Thoracic aorta (tissue), 2 donors: ENCODE results near the gene NLGN2. TPM values are rescaled to one million over a fixed set of nuclear protein-coding genes. Genes with fewer than 3 reads are reported as not detected.

Experiments
- ATAC-seq: fragments of 150-250 bp; one replicate; pipeline ENCODE4 v1.8.0; 2017; ENCODE audit warnings: low read depth; ENCODE audit not compliant: insufficient number of reproducible peaks, low FRiP score
- DNase-seq: peaks from one replicate; pipeline ENCODE4 v3.0.0-alpha.2; 2020; ENCODE audit warnings: low spot score
- H3K27ac ChIP-seq, 2 donors: fragments of 200-600 bp; sonication (generic); 1 replicate in 1 of 2; 2 replicates in 1 of 2; pipeline ENCODE4 v1.5.1; 2016; ENCODE audit warnings: mild to moderate bottlenecking in 2 of 2, moderate library complexity in 2 of 2
- H3K27me3 ChIP-seq: fragments of 200-600 bp; sonication (generic); replicated peaks from 2 replicates; pipeline ENCODE4 v1.6.0; 2016; ENCODE audit warnings: mild to moderate bottlenecking; ENCODE audit not compliant: insufficient read depth
- H3K36me3 ChIP-seq: fragments of 200-600 bp; sonication (generic); one replicate; pipeline ENCODE4 v1.5.1; 2016
- H3K4me1 ChIP-seq, 2 donors: fragments of 200-600 bp; sonication (generic); 1 replicate in 1 of 2; 2 replicates in 1 of 2; pipeline versions ENCODE4 v1.5.1 to v1.6.0; 2016; ENCODE audit warnings: low read depth in 2 of 2, mild to moderate bottlenecking in 1 of 2; ENCODE audit not compliant: control insufficient read depth in 1 of 2
- H3K4me3 ChIP-seq: fragments of 200-600 bp; sonication (generic); 2 replicates; pipeline ENCODE4 v1.5.1; 2016; ENCODE audit warnings: mild to moderate bottlenecking
- H3K9me3 ChIP-seq: fragments of 200-600 bp; sonication (generic); 2 replicates; pipeline ENCODE4 v1.5.1; 2016
- CTCF ChIP-seq: fragments of 200-600 bp; sonication (generic); IDR thresholded peaks from one replicate; pipeline ENCODE4 v1.5.1; 2019; ENCODE audit warnings: antibody characterized with exemption
- total RNA-seq, 2 donors: library from RNA; depleted of rRNA; stranded (reverse); fragments of >200 nt; gene quantifications; one replicate each; pipeline versions ENCODE4 v1.1.0 to v1.2.3, GENCODE V29; 2016

The NLGN2 gene
- total RNA-seq, 2 donors from 2014 or later: 9.2 to 20.8 TPM

- ATAC-seq: no peak
- Histone ChIP-seq H3K27me3 (no peaks in the 10 kb centered on the region), H3K9me3 (no peaks in the 10 kb centered on the region), H3K27ac (no peak overlapping the region), H3K4me1 (no peaks in the 10 kb centered on the region), H3K36me3 (no peaks in the 10 kb centered on the region), H3K4me3 (no peak overlapping the region)
- no peak for DNase-seq
- TF ChIP-seq CTCF: no peak
Measured at GRCh38 chr17:7426896-7427489, 19.3 kb downstream of the NLGN2 start.

GRCh38 chr17:7427549-7427948 lies 19.9 kb downstream of the NLGN2 start:
- no peak overlapping the region for H3K4me3 ChIP-seq
- no peak for ATAC-seq
- no peak for DNase-seq
- H3K9me3 ChIP-seq: no peaks in the 10 kb centered on the region
- no peaks in the 10 kb centered on the region for H3K27me3 ChIP-seq
- no peaks in the 10 kb centered on the region for H3K4me1 ChIP-seq
- no peak for TF ChIP-seq CTCF
- H3K36me3 ChIP-seq: no peaks in the 10 kb centered on the region
- no peak overlapping the region for H3K27ac ChIP-seq

- Histone ChIP-seq H3K27ac (no peak within 1 kb of the TSS), H3K4me1 (no peaks in the 10 kb centered on the region), H3K9me3 (no peaks in the 10 kb centered on the region), H3K4me3 (no peak within 1 kb of the TSS), H3K27me3 (no peaks in the 10 kb centered on the region), H3K36me3 (no peaks in the 10 kb centered on the region)
- TF ChIP-seq CTCF: no peak
- DNase-seq: no peak
- ATAC-seq: no peak
Measured at GRCh38 chr17:7428557-7428956, 20.9 kb downstream of the NLGN2 start, which contains the start of gene SPEM3. SPEM3 (plus strand) TSS chr17:7428857; CDS start chr17:7428903, 46 bp downstream.

- Histone ChIP-seq H3K27ac (no peak overlapping the region), H3K27me3 (no peaks in the 10 kb centered on the region), H3K9me3 (no peaks in the 10 kb centered on the region), H3K4me1 (no peaks in the 10 kb centered on the region), H3K36me3 (no peaks in the 10 kb centered on the region), H3K4me3 (no peak overlapping the region)
- DNase-seq (no peak), ATAC-seq (no peak)
- no peak for TF ChIP-seq CTCF
Measured at GRCh38 chr17:7429722-7430121, 22.1 kb downstream of the NLGN2 start.

- no peaks in the 10 kb centered on the region for H3K27me3 ChIP-seq
- H3K36me3 ChIP-seq: no peaks in the 10 kb centered on the region
- no peak for DNase-seq
- no peak for TF ChIP-seq CTCF
- no peak overlapping the region for H3K4me3 ChIP-seq
- peaks cover 0 to 10% of the 10 kb centered on the region in 2 donors for H3K4me1 ChIP-seq
- ATAC-seq: no peak
- H3K9me3 ChIP-seq: no peaks in the 10 kb centered on the region
- no peak overlapping the region for H3K27ac ChIP-seq
Measured at GRCh38 chr17:7431231-7431630, 23.6 kb downstream of the NLGN2 start.
